ENCODE results near the gene SLC25A45.

GRCh38 chr11:65353376-65353775 lies 29.1 kb downstream of the SLC25A45 start:
- TF ChIP-seq, protein P1, sequence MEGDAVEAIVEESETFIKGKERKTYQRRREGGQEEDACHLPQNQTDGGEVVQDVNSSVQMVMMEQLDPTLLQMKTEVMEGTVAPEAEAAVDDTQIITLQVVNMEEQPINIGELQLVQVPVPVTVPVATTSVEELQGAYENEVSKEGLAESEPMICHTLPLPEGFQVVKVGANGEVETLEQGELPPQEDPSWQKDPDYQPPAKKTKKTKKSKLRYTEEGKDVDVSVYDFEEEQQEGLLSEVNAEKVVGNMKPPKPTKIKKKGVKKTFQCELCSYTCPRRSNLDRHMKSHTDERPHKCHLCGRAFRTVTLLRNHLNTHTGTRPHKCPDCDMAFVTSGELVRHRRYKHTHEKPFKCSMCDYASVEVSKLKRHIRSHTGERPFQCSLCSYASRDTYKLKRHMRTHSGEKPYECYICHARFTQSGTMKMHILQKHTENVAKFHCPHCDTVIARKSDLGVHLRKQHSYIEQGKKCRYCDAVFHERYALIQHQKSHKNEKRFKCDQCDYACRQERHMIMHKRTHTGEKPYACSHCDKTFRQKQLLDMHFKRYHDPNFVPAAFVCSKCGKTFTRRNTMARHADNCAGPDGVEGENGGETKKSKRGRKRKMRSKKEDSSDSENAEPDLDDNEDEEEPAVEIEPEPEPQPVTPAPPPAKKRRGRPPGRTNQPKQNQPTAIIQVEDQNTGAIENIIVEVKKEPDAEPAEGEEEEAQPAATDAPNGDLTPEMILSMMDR (IDR thresholded peaks at IDR 0.05; ENCODE audit: low read depth, low read length, poor library complexity, severe bottlenecking) = no peak
- TF ChIP-seq EZH2phosphoT487 (IDR thresholded peaks at IDR 0.05; ENCODE audit: borderline replicate concordance, low read length) = no peak
